ENCODE data around the gene BTG3.
A peak's percentile ranks its signal among the peaks of the same experiment; 100 is the strongest.

BTG3 gene

GRCh38 chr21:17585875-17586450 lies 26.7 kb downstream of the BTG3 start:
- peak; percentile 47 for DNase-seq (ENCODE audit: low read depth)

GRCh38 chr21:17583898-17584297 lies 28.8 kb downstream of the BTG3 start:
- DNase-seq (ENCODE audit: low read depth), result no peak

- no peak for DNase-seq (ENCODE audit: low read depth)
Observed at GRCh38 chr21:17580319-17580718, 32.4 kb downstream of the BTG3 start.

GRCh38 chr21:17578876-17579275 lies 33.8 kb downstream of the BTG3 start:
- DNase-seq (ENCODE audit: low read depth), result no peak

DNA sequence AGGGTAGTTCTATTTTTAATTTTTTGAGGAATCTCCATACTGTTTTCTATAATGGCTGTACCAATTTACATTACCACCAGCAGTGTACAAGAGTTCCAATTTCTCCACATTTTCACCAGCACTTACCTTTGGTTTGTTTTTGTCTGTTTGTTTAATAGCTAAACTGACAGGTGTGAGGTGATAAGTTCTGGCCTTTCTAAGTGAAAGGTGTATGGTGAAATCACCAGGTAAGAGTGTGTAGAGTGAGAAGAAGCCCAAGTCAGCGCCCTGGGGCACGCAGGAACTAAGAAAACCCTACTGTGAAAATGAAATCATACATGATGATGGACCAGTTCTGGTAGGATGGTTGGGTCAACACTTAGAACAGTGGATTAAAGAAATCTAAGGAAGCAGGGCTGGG lies 34.5 kb downstream of the BTG3 start:
- DNase-seq (ENCODE audit: low read depth), result no peak

DNA sequence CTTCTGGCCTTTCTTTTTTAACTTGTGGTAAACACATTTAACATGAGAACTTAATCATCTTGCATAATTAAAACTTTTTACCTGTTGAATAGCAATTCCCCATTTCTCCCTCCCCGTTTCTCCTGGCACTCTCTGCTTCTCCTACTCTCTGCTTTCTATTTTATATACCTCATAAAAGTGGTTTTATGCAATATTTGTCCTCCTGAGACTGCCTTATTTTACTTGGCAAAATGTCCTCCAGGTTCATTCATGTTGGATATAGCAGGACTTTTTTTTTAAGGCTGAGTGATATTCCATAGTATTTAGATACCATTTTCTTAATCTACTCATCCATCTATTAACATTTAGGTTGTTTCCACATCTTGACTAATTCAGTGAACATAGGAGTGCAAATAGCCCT lies 35.0 kb downstream of the BTG3 start:
- DNase-seq (ENCODE audit: low read depth), result no peak

DNA sequence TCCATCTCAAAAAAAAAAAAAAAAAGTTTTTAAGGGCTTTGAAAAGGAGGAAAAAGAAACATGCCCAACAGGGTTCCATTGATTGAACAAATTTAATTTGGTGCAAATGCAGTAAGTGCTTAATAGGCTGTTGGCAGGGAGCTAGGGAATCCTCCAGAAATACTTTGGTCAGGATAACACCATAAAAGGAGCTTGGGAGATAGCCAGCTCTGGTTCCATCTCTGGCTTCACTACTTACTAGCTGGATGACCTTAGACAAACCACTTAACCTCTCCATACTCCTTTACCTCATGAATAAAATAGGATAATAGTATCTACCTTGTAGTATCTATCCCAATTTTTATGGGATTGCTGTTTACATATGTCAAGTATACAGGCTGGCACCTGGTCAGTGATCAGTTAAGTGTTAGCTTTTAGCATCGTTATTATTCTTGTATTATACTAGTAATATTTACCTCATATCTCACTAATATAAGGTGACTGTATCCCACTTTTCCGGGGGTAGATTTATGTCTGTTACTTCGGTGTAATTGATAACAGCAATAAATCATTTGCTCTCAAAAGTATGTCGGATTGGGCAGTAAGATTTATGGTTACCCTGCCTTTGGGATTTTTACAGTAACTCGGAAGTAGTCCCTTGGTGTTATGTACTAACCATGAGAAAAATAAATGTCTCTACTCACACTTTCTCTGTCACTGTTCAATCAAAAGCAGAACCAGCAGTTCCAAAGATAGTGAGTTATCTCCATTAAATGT lies 36.4 kb downstream of the BTG3 start:
- no peak for DNase-seq (ENCODE audit: low read depth)

- no peak for DNase-seq (ENCODE audit: low read depth)
Observed at GRCh38 chr21:17575076-17575475, 37.6 kb downstream of the BTG3 start.

- no peak for DNase-seq (ENCODE audit: low read depth)
Observed at GRCh38 chr21:17572431-17572830, 40.3 kb downstream of the BTG3 start.

DNA sequence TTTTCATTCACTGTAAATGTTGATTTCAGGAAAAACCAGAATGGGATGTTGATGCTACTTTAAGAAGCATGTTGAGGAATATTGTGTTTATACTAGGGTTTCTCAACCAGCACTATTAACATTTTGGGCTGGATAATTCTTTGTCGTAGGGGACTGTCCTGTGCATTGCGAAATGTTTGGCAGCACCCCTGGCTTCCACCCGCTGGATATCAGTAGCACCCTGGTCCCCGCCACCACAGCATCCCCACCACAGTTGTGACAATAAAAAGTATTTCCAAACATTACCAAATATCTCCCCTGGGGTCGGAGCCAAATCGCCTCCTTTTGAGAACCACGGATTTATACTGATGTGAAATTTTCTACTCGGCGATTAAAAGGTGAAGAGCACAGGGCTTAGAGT lies 41.9 kb downstream of the BTG3 start:
- no peak for DNase-seq (ENCODE audit: low read depth)

- DNase-seq (ENCODE audit: low read depth), result no peak
Observed at GRCh38 chr21:17560377-17561025, 52.2 kb downstream of the BTG3 start.

GRCh38 chr21:17554679-17555465 lies 57.8 kb downstream of the BTG3 start:
- DNase-seq (ENCODE audit: low read depth), result no peak

DNA sequence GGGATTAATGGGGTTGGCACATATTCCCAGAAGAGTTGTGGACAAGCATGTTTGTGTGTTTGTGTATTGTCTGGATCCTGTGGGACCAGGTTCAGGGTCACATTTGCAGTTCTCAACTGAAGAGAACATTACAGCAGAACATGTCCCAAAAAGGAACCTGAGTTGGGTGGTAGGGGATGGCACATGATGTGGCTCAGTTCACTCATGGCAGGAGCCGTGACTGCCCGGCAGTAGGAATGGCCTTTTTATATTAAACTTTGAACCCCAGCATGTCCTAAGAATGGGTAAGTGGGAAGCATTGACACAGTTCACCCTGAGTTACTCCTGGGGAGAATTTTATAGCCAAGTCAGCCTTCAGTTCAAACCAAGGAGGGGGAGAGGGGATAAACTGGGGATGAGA lies 58.6 kb downstream of the BTG3 start:
- no peak for DNase-seq (ENCODE audit: low read depth)

GRCh38 chr21:17552410-17552809 lies 60.3 kb downstream of the BTG3 start:
- no peak for DNase-seq (ENCODE audit: low read depth)

DNA sequence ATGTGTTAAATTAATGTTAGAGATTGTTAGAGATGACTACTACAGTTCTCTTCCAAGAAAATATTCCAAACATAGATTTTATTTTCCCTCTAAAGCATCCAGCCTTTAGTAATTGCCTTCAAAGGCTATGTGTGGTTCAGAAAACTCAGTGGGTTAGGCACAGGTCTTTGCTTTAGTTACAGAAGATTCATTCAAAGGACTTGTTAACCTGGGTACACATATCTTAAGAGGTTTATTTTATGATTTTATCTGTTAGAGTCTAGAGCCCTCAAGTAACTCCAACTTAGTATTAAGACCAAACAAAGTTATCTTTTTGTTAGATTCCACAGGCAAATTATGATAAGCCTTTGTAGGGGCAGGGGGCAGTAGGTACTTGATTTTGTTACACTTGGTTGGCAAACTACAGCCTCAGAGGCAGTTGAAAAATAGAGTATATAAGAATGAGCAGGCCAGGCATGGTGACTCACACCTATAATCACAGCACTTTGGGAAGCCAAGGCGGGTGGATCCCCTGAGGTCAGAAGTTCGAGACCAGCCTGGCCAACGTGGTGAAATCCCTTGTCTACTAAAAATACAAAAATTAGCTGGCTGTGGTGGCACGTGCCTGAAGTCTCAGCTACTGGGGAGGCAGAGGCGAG lies 61.9 kb downstream of the BTG3 start:
- DNase-seq (ENCODE audit: low read depth), result peak; percentile 47

- DNase-seq (ENCODE audit: low read depth), result peak; percentile 73
Observed at GRCh38 chr21:17548262-17548661, 64.4 kb downstream of the BTG3 start.

DNA sequence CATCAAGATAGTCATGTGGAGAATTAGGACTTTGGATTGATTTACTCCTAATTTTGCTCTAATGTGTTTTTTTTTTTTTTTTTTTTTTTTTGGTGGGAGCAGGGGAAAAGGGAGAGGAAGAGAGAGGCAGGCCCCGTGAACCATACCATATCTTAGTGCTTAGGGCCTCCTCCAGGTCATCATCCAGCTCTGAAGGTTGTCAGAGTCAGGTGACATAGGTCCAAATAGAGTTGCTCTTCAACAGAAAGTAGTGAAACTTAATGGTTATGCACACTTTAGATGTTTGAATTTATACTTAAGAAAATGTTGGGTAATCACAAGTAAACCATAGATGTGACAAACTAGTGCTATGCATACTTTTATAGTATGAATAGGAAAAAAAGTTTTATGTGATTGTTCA lies 67.7 kb downstream of the BTG3 start:
- DNase-seq (ENCODE audit: low read depth), result no peak
